Stimulated activated CD8-positive, alpha-beta memory T cell treated with anti-CD3 and anti-CD28 coated beads, Interleukin-15, amount 100 ng/mL, for 4 hours (primary cell): ENCODE data around the gene PCMT1.
"Not testable (repeated sequence)": the region's sequence is repeated elsewhere in the genome, so short reads cannot be mapped to it uniquely, and the experiment has no call there.

Source experiments
- DNase-seq, 2 donors: peaks; one replicate each; pipeline ENCODE4 v3.0.0-alpha.2; 2020; ENCODE audit warnings: low read depth in 2 of 2

Gene PCMT1

GRCh38 chr6:149750136-149750609 is 632 bp downstream of the PCMT1 start:
- peak; percentile 21 to 26 for DNase-seq

- no peak for DNase-seq
These were observed 1.7 kb downstream of the PCMT1 start for GRCh38 chr6:149751239-149751638.

- DNase-seq, result not testable (repeated sequence)
These were observed 2.4 kb downstream of the PCMT1 start for GRCh38 chr6:149751920-149752319.

- no peak for DNase-seq
These were observed 3.2 kb downstream of the PCMT1 start for GRCh38 chr6:149752600-149753373.

GRCh38 chr6:149753374-149753637 is 3.8 kb downstream of the PCMT1 start:
- DNase-seq, result not testable (repeated sequence)

- DNase-seq, result no peak
These were observed 5.0 kb downstream of the PCMT1 start for GRCh38 chr6:149754548-149754947.

- DNase-seq, result no peak
These were observed 6.0 kb downstream of the PCMT1 start for GRCh38 chr6:149755300-149756260.

GRCh38 chr6:149756261-149756636 is 6.7 kb downstream of the PCMT1 start:
- no peak for DNase-seq

GRCh38 chr6:149761438-149761837 is 11.9 kb downstream of the PCMT1 start:
- no peak for DNase-seq

- no peak for DNase-seq
These were observed 14.3 kb downstream of the PCMT1 start for GRCh38 chr6:149763866-149764265.

- no peak for DNase-seq
These were observed 16.7 kb downstream of the PCMT1 start for GRCh38 chr6:149766156-149766769.

GRCh38 chr6:149769676-149770075 is 20.1 kb downstream of the PCMT1 start:
- no peak for DNase-seq

- DNase-seq, result no peak
These were observed 21.6 kb downstream of the PCMT1 start for GRCh38 chr6:149771185-149771584.

GRCh38 chr6:149771925-149772324 is 22.4 kb downstream of the PCMT1 start:
- DNase-seq, result no peak

GRCh38 chr6:149777624-149778023 is 28.1 kb downstream of the PCMT1 start:
- no peak for DNase-seq

GRCh38 chr6:149779644-149779963 is 30.1 kb downstream of the PCMT1 start:
- no peak for DNase-seq

- DNase-seq, result no peak
These were observed 32.2 kb downstream of the PCMT1 start for GRCh38 chr6:149781715-149782114.

GRCh38 chr6:149782337-149782736 is 32.8 kb downstream of the PCMT1 start:
- DNase-seq, result no peak

- DNase-seq, result no peak
These were observed 34.0 kb downstream of the PCMT1 start for GRCh38 chr6:149783551-149783950.

- DNase-seq, result no peak
These were observed 56.6 kb downstream of the PCMT1 start for GRCh38 chr6:149806127-149806526.

GRCh38 chr6:149809798-149810197 is 60.3 kb downstream of the PCMT1 start:
- no peak for DNase-seq

GRCh38 chr6:149813351-149813750 is 63.8 kb downstream of the PCMT1 start:
- no peak for DNase-seq

GRCh38 chr6:149815788-149816187 is 66.2 kb downstream of the PCMT1 start:
- no peak for DNase-seq
